ENCODE results near the gene SEPTIN6. TPM values are rescaled to one million over a fixed set of nuclear protein-coding genes. Genes with fewer than 3 reads are reported as not detected.

Gene SEPTIN6
- total RNA-seq, 1 donor from 2014 or later, result 29.1 TPM

GRCh38 chrX:119729408-119730201 is 36.6 kb upstream of the SEPTIN6 start:
- Mint-ChIP-seq H3K4me1 (ENCODE audit: low read depth) (peaks cover under 1% of the 10 kb centered on the region), H3K4me3 (ENCODE audit: unreplicated experiment) (no peak overlapping the region), H3K27me3 (ENCODE audit: low read depth) (no peaks in the 10 kb centered on the region), H3K9me3 (ENCODE audit: low read depth) (no peaks in the 10 kb centered on the region), H3K36me3 (ENCODE audit: low read depth) (no peaks in the 10 kb centered on the region), H3K27ac (ENCODE audit: unreplicated experiment) (no peak overlapping the region)
- no peak for DNase-seq (ENCODE audit: low spot score)
- TF ChIP-seq CTCF (IDR thresholded peaks at IDR 0.05), result peak; percentile 82

- Mint-ChIP-seq H3K9me3 (ENCODE audit: low read depth) (no peaks in the 10 kb centered on the region), H3K4me1 (ENCODE audit: low read depth) (no peaks in the 10 kb centered on the region)
These were observed 35.5 kb upstream of the SEPTIN6 start for GRCh38 chrX:119728487-119728886.

GRCh38 chrX:119726900-119727555 is 34.1 kb upstream of the SEPTIN6 start:
- no peak overlapping the region for H3K27ac Mint-ChIP-seq (ENCODE audit: unreplicated experiment)
- H3K9me3 Mint-ChIP-seq (ENCODE audit: low read depth), result peaks cover 5% of the 10 kb centered on the region
- H3K27me3 Mint-ChIP-seq (ENCODE audit: low read depth), result no peaks in the 10 kb centered on the region
- no peaks in the 10 kb centered on the region for H3K36me3 Mint-ChIP-seq (ENCODE audit: low read depth)
- H3K4me3 Mint-ChIP-seq (ENCODE audit: unreplicated experiment), result no peak overlapping the region
- DNase-seq (ENCODE audit: low spot score), result no peak
- no peak for TF ChIP-seq CTCF (IDR thresholded peaks at IDR 0.05)
- H3K4me1 Mint-ChIP-seq (ENCODE audit: low read depth), result no peaks in the 10 kb centered on the region

More at GRCh38 chrX:119728487-119728886, 35.5 kb upstream of the SEPTIN6 start:
- TF ChIP-seq CTCF (IDR thresholded peaks at IDR 0.05), result peak; percentile 36
- DNase-seq (ENCODE audit: low spot score), result no peak
- Mint-ChIP-seq H3K27ac (ENCODE audit: unreplicated experiment) (no peak overlapping the region), H3K27me3 (ENCODE audit: low read depth) (no peaks in the 10 kb centered on the region), H3K36me3 (ENCODE audit: low read depth) (no peaks in the 10 kb centered on the region), H3K4me3 (ENCODE audit: unreplicated experiment) (no peak overlapping the region)

GRCh38 chrX:119721926-119722325 is 29.0 kb upstream of the SEPTIN6 start:
- no peaks in the 10 kb centered on the region for H3K27me3 Mint-ChIP-seq (ENCODE audit: low read depth)
- no peak overlapping the region for H3K27ac Mint-ChIP-seq (ENCODE audit: unreplicated experiment)
- DNase-seq (ENCODE audit: low spot score), result no peak
- H3K9me3 Mint-ChIP-seq (ENCODE audit: low read depth), result peaks cover 16% of the 10 kb centered on the region
- TF ChIP-seq CTCF (IDR thresholded peaks at IDR 0.05), result no peak
- no peaks in the 10 kb centered on the region for H3K4me1 Mint-ChIP-seq (ENCODE audit: low read depth)
- no peaks in the 10 kb centered on the region for H3K36me3 Mint-ChIP-seq (ENCODE audit: low read depth)
- no peak overlapping the region for H3K4me3 Mint-ChIP-seq (ENCODE audit: unreplicated experiment)

GRCh38 chrX:119721487-119721886 is 28.5 kb upstream of the SEPTIN6 start:
- Mint-ChIP-seq H3K27me3 (ENCODE audit: low read depth) (no peaks in the 10 kb centered on the region), H3K4me1 (ENCODE audit: low read depth) (no peaks in the 10 kb centered on the region)

More at GRCh38 chrX:119721487-119721886, 28.5 kb upstream of the SEPTIN6 start:
- H3K9me3 Mint-ChIP-seq (ENCODE audit: low read depth), result peaks cover 16% of the 10 kb centered on the region
- no peak for TF ChIP-seq CTCF (IDR thresholded peaks at IDR 0.05)
- no peak for DNase-seq (ENCODE audit: low spot score)
- H3K27ac Mint-ChIP-seq (ENCODE audit: unreplicated experiment), result no peak overlapping the region
- no peak overlapping the region for H3K4me3 Mint-ChIP-seq (ENCODE audit: unreplicated experiment)
- no peaks in the 10 kb centered on the region for H3K36me3 Mint-ChIP-seq (ENCODE audit: low read depth)
